ENCODE data around the gene NHLRC4.

Gene NHLRC4

GRCh38 chr16:527015-527903 lies 39.5 kb upstream of the NHLRC4 start, which contains the start of gene CAPN15:
Gene CAPN15 (plus strand): TSS chr16:527712. CDS start chr16:546839, 19,127 bp downstream.
- ChIA-PET CTCF (interaction anchor here (0.8 to 1.3 kb wide), 2 partner anchors 32 to 42 kb away, joined by 3 read pairs; no protein-coding TSS in a partner anchor), POLR2A (interaction anchor here (1.0 kb wide), 1 partner anchor 61 kb away, joined by 5 read pairs; no protein-coding TSS in a partner anchor)
- peak; percentile 85 to 92 (median 91) for DNase-seq
- no peaks in the 10 kb centered on the region for H3K27me3 ChIP-seq (replicated peaks in 2 of 5; ENCODE audit: control insufficient read depth in 4 of 5, insufficient read depth in 5 of 5, low read length in 4 of 5)
- H3K27ac ChIP-seq (ENCODE audit: insufficient read depth in 1 of 2, low read depth in 1 of 2, low read length in 2 of 2, poor library complexity in 1 of 2, severe bottlenecking in 2 of 2) = peak within 1 kb of the TSS; percentile 75 to 89
- peaks cover 0 to 43% (median 33%) of the 10 kb centered on the region in 4 experiments for H3K4me1 ChIP-seq (ENCODE audit: control extremely low read depth in 1 of 4, control insufficient read depth in 4 of 4, insufficient read depth in 4 of 4, low read length in 3 of 4)
- no peaks in the 10 kb centered on the region for H3K9me3 ChIP-seq (ENCODE audit: control extremely low read depth in 1 of 5, control insufficient read depth in 4 of 5, insufficient read depth in 2 of 5, low read depth in 1 of 5, low read length in 4 of 5)
- peak within 1 kb of the TSS; percentile 63 to 91 (median 83) for H3K4me3 ChIP-seq (ENCODE audit: control insufficient read depth in 1 of 7, extremely low read depth in 1 of 7, insufficient read depth in 4 of 7, low read depth in 2 of 7, low read length in 6 of 7)
- H3K36me3 ChIP-seq (ENCODE audit: control insufficient read depth in 4 of 4, insufficient read depth in 4 of 4, low read length in 3 of 4) = peaks cover 0 to 19% (median 2%) of the 10 kb centered on the region in 4 experiments
- under 1% methylated on average over 123 of the region's 129 CpGs for WGBS (ENCODE audit: insufficient coverage)

- DNase-seq = peak in 2 of 3 donors; percentile 34 to 50
- peaks cover 0 to 19% (median 2%) of the 10 kb centered on the region in 4 experiments for H3K36me3 ChIP-seq (ENCODE audit: control insufficient read depth in 4 of 4, insufficient read depth in 4 of 4, low read length in 3 of 4)
- ChIA-PET CTCF (interaction anchor here (0.8 to 1.3 kb wide), 5 partner anchors 11 to 82 kb away, joined by 3 to 4 read pairs (median 3); no protein-coding TSS in a partner anchor), POLR2A (interaction anchor here (1.0 kb wide), 1 partner anchor 60 kb away, joined by 5 read pairs; no protein-coding TSS in a partner anchor)
- no peaks in the 10 kb centered on the region for H3K27me3 ChIP-seq (replicated peaks in 2 of 5; ENCODE audit: control insufficient read depth in 4 of 5, insufficient read depth in 5 of 5, low read length in 4 of 5)
- H3K27ac ChIP-seq (ENCODE audit: insufficient read depth in 1 of 2, low read depth in 1 of 2, low read length in 2 of 2, poor library complexity in 1 of 2, severe bottlenecking in 2 of 2) = peak overlapping the region; percentile 27 to 77
- H3K9me3 ChIP-seq (ENCODE audit: control extremely low read depth in 1 of 5, control insufficient read depth in 4 of 5, insufficient read depth in 2 of 5, low read depth in 1 of 5, low read length in 4 of 5) = no peaks in the 10 kb centered on the region
- peaks cover 0 to 43% (median 33%) of the 10 kb centered on the region in 4 experiments for H3K4me1 ChIP-seq (ENCODE audit: control extremely low read depth in 1 of 4, control insufficient read depth in 4 of 4, insufficient read depth in 4 of 4, low read length in 3 of 4)
- H3K4me3 ChIP-seq (ENCODE audit: control insufficient read depth in 1 of 7, extremely low read depth in 1 of 7, insufficient read depth in 4 of 7, low read depth in 2 of 7, low read length in 6 of 7) = peak overlapping the region; percentile 63 to 91 (median 83)
- 4% methylated on average over 47 of the region's 55 CpGs for WGBS (ENCODE audit: insufficient coverage)
These were observed 38.4 kb upstream of the NHLRC4 start for GRCh38 chr16:528111-529011.

- POLR2A ChIA-PET = no interaction called here
- CTCF ChIA-PET = interaction anchor here (0.8 to 1.4 kb wide), 4 partner anchors 10 to 82 kb away, joined by 3 to 4 read pairs (median 3); no protein-coding TSS in a partner anchor
These were observed 37.7 kb upstream of the NHLRC4 start for GRCh38 chr16:529012-529575.

GRCh38 chr16:530111-530817 lies 36.5 kb upstream of the NHLRC4 start:
- Histone ChIP-seq H3K4me1 (ENCODE audit: control extremely low read depth in 1 of 4, control insufficient read depth in 4 of 4, insufficient read depth in 4 of 4, low read length in 3 of 4) (peaks cover 0 to 41% (median 33%) of the 10 kb centered on the region in 4 experiments), H3K36me3 (ENCODE audit: control insufficient read depth in 4 of 4, insufficient read depth in 4 of 4, low read length in 3 of 4) (peaks cover 2 to 28% (median 3%) of the 10 kb centered on the region in 4 experiments), H3K4me3 (ENCODE audit: control insufficient read depth in 1 of 7, extremely low read depth in 1 of 7, insufficient read depth in 4 of 7, low read depth in 2 of 7, low read length in 6 of 7) (no peak overlapping the region), H3K27ac (ENCODE audit: insufficient read depth in 1 of 2, low read depth in 1 of 2, low read length in 2 of 2, poor library complexity in 1 of 2, severe bottlenecking in 2 of 2) (no peak overlapping the region), H3K9me3 (ENCODE audit: control extremely low read depth in 1 of 5, control insufficient read depth in 4 of 5, insufficient read depth in 2 of 5, low read depth in 1 of 5, low read length in 4 of 5) (no peaks in the 10 kb centered on the region), H3K27me3 (replicated peaks in 2 of 5; ENCODE audit: control insufficient read depth in 4 of 5, insufficient read depth in 5 of 5, low read length in 4 of 5) (no peaks in the 10 kb centered on the region)
- CTCF ChIA-PET = interaction anchor here (1.3 to 1.4 kb wide), 2 partner anchors 9 to 10 kb away, joined by 3 to 6 read pairs; no protein-coding TSS in a partner anchor
- no peak for DNase-seq
- WGBS (ENCODE audit: insufficient coverage) = 97% methylated on average over 23 of the region's 23 CpGs
- POLR2A ChIA-PET = no interaction called here

More at GRCh38 chr16:529012-529575, 37.7 kb upstream of the NHLRC4 start:
- no peaks in the 10 kb centered on the region for H3K27me3 ChIP-seq (replicated peaks in 2 of 5; ENCODE audit: control insufficient read depth in 4 of 5, insufficient read depth in 5 of 5, low read length in 4 of 5)
- peak in 2 of 3 donors; percentile 42 to 52 for DNase-seq
- peaks cover 0 to 43% (median 33%) of the 10 kb centered on the region in 4 experiments for H3K4me1 ChIP-seq (ENCODE audit: control extremely low read depth in 1 of 4, control insufficient read depth in 4 of 4, insufficient read depth in 4 of 4, low read length in 3 of 4)
- no peaks in the 10 kb centered on the region for H3K9me3 ChIP-seq (ENCODE audit: control extremely low read depth in 1 of 5, control insufficient read depth in 4 of 5, insufficient read depth in 2 of 5, low read depth in 1 of 5, low read length in 4 of 5)
- peak overlapping the region; percentile 6 to 91 (median 83) for H3K4me3 ChIP-seq (ENCODE audit: control insufficient read depth in 1 of 7, extremely low read depth in 1 of 7, insufficient read depth in 4 of 7, low read depth in 2 of 7, low read length in 6 of 7)
- WGBS (ENCODE audit: insufficient coverage) = 57% methylated on average over 12 of the region's 12 CpGs
- H3K27ac ChIP-seq (ENCODE audit: insufficient read depth in 1 of 2, low read depth in 1 of 2, low read length in 2 of 2, poor library complexity in 1 of 2, severe bottlenecking in 2 of 2) = peak overlapping the region; percentile 27 to 77
- peaks cover 0 to 22% (median 2%) of the 10 kb centered on the region in 4 experiments for H3K36me3 ChIP-seq (ENCODE audit: control insufficient read depth in 4 of 4, insufficient read depth in 4 of 4, low read length in 3 of 4)

GRCh38 chr16:531494-532125 lies 35.2 kb upstream of the NHLRC4 start:
- Histone ChIP-seq H3K9me3 (ENCODE audit: control extremely low read depth in 1 of 5, control insufficient read depth in 4 of 5, insufficient read depth in 2 of 5, low read depth in 1 of 5, low read length in 4 of 5) (no peaks in the 10 kb centered on the region), H3K4me3 (ENCODE audit: control insufficient read depth in 1 of 7, extremely low read depth in 1 of 7, insufficient read depth in 4 of 7, low read depth in 2 of 7, low read length in 6 of 7) (no peak overlapping the region), H3K36me3 (ENCODE audit: control insufficient read depth in 4 of 4, insufficient read depth in 4 of 4, low read length in 3 of 4) (peaks cover 2 to 36% (median 7%) of the 10 kb centered on the region in 4 experiments), H3K27me3 (replicated peaks in 2 of 5; ENCODE audit: control insufficient read depth in 4 of 5, insufficient read depth in 5 of 5, low read length in 4 of 5) (no peaks in the 10 kb centered on the region), H3K4me1 (ENCODE audit: control extremely low read depth in 1 of 4, control insufficient read depth in 4 of 4, insufficient read depth in 4 of 4, low read length in 3 of 4) (peaks cover 0 to 28% (median 20%) of the 10 kb centered on the region in 4 experiments), H3K27ac (ENCODE audit: insufficient read depth in 1 of 2, low read depth in 1 of 2, low read length in 2 of 2, poor library complexity in 1 of 2, severe bottlenecking in 2 of 2) (no peak overlapping the region)
- ChIA-PET CTCF (no interaction called here), POLR2A (no interaction called here)
- no peak for DNase-seq
- whole genome bisulfite sequencing (ENCODE audit: insufficient coverage) = 85% methylated on average over 10 of the region's 16 CpGs
